ENCODE results near the gene COPA. TPM values are rescaled to one million over a fixed set of nuclear protein-coding genes. Genes with fewer than 3 reads are reported as not detected.

COPA gene
- total RNA-seq, 1 experiment from 2014 or later: 141 TPM

DNA sequence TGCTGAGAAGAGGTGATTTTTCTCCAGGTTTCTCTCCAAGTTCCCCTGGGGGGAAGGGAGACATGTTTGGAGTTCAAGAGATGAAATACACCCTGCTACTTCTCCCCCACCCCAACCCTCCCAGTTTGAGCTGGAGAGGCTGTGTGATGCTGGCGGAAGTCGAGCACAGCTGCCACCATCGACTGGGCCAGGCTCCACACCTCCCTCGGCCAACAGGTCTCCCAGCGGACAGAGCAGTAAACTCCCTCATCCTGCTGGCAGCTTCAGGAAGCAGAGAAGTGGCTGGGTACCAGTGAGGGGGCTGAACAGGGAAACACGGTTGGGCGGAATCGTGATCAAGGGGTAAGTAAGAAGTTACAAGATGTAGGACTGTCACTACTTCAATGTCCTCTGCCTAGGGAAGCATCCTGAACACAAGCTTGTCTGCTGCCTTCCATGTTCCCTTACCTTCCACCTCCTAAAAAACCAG, 17.2 kb upstream of the COPA start:
- Histone ChIP-seq H3K9me3 (ENCODE audit: low read length) (no peaks in the 10 kb centered on the region), H3K4me3 (ENCODE audit: low read length) (no peak overlapping the region), H3K4me2 (ENCODE audit: low read length) (no peak overlapping the region), H3K9me2 (replicated peaks; ENCODE audit: low read length) (no peaks in the 10 kb centered on the region), H3K27me3 (ENCODE audit: low read length) (no peaks in the 10 kb centered on the region), H3K27ac (ENCODE audit: low read length) (no peak overlapping the region), H3K79me2 (ENCODE audit: low read length) (no peaks in the 10 kb centered on the region), H3K4me1 (ENCODE audit: insufficient read depth, low read length) (no peaks in the 10 kb centered on the region), H3K9ac (ENCODE audit: low read length) (no peak overlapping the region), H2AFZ (ENCODE audit: low read length) (no peak overlapping the region), H4K20me1 (ENCODE audit: low read length) (no peaks in the 10 kb centered on the region), H3K36me3 (ENCODE audit: low read depth, low read length) (peaks cover 35% of the 10 kb centered on the region), H3F3A (ENCODE audit: low read length, unreplicated experiment) (no peaks in the 10 kb centered on the region)
- DNase-seq (no peak), ATAC-seq (no peak)
- intact Hi-C loops (cut with micrococcal nuclease): no loop called here
- ChIA-PET POLR2A (ENCODE audit: unreplicated experiment) (no interaction called here), CTCF (no interaction called here)
- BruUV-seq (replicated peaks): no TSS peak
- TF ChIP-seq, protein P1, sequence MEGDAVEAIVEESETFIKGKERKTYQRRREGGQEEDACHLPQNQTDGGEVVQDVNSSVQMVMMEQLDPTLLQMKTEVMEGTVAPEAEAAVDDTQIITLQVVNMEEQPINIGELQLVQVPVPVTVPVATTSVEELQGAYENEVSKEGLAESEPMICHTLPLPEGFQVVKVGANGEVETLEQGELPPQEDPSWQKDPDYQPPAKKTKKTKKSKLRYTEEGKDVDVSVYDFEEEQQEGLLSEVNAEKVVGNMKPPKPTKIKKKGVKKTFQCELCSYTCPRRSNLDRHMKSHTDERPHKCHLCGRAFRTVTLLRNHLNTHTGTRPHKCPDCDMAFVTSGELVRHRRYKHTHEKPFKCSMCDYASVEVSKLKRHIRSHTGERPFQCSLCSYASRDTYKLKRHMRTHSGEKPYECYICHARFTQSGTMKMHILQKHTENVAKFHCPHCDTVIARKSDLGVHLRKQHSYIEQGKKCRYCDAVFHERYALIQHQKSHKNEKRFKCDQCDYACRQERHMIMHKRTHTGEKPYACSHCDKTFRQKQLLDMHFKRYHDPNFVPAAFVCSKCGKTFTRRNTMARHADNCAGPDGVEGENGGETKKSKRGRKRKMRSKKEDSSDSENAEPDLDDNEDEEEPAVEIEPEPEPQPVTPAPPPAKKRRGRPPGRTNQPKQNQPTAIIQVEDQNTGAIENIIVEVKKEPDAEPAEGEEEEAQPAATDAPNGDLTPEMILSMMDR (conservative IDR thresholded peaks at IDR 0.05; ENCODE audit: low read depth, low read length): no peak
- TF ChIP-seq EZH2 (IDR thresholded peaks at IDR 0.05; ENCODE audit: low read length, unreplicated experiment): no peak
- no peak for TF ChIP-seq EZH2phosphoT487 (IDR thresholded peaks at IDR 0.05; ENCODE audit: borderline replicate concordance, low read length)

DNA sequence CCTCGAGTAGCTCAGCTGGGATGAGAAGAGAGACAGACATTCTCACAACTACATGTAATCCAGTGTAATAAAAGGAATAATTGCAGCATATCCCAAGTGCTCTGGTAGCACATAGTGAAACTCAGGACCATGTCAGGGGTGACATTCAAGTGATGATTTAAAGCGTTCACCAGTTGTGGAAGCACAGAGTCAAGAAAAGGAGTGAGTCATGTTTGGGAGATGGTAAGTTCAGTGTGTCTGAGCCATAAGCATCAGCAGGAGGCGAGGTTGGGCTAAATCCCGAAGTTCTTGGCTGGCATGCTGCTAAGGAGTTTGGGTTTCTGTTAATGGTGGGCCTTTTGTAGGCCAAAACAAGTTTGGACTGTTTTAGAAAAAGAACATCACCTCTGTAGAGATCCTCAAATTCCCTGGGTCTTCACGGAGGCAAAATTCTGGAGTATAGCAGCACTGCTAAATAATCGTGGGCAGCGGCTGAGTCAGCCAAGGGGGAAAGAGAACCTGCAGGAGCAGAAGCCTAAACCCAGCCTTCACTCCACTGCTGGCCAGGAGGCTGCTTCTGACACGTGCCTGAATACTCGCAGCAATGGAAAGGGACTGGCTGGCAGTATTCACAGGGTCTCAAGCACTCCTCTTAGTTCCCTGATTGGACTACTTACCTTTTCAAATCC, 16.6 kb upstream of the COPA start:
- H3K4me2 ChIP-seq (ENCODE audit: low read length): no peak overlapping the region
- no peaks in the 10 kb centered on the region for H3K27me3 ChIP-seq (ENCODE audit: low read length)
- H3K9ac ChIP-seq (ENCODE audit: low read length): no peak overlapping the region
- TF ChIP-seq, protein P1 (conservative IDR thresholded peaks at IDR 0.05; ENCODE audit: low read depth, low read length): no peak
- TF ChIP-seq EZH2 (IDR thresholded peaks at IDR 0.05; ENCODE audit: low read length, unreplicated experiment) (no peak), EZH2phosphoT487 (IDR thresholded peaks at IDR 0.05; ENCODE audit: borderline replicate concordance, low read length) (no peak)
- H2AFZ ChIP-seq (ENCODE audit: low read length): no peak overlapping the region
- H3K79me2 ChIP-seq (ENCODE audit: low read length): no peaks in the 10 kb centered on the region
- BruUV-seq (replicated peaks): no TSS peak
- CTCF ChIA-PET: no interaction called here
- no peaks in the 10 kb centered on the region for H3K4me1 ChIP-seq (ENCODE audit: insufficient read depth, low read length)
- no peak overlapping the region for H3K27ac ChIP-seq (ENCODE audit: low read length)
- intact Hi-C loops (cut with micrococcal nuclease): no loop called here
- no peak overlapping the region for H3K4me3 ChIP-seq (ENCODE audit: low read length)
- H3F3A ChIP-seq (ENCODE audit: low read length, unreplicated experiment): no peaks in the 10 kb centered on the region
- POLR2A ChIA-PET (ENCODE audit: unreplicated experiment): no interaction called here
- H3K9me3 ChIP-seq (ENCODE audit: low read length): no peaks in the 10 kb centered on the region
- ATAC-seq (no peak; the same call in 1 of the 2 replicates), DNase-seq (no peak)
- H3K36me3 ChIP-seq (ENCODE audit: low read depth, low read length): peaks cover 40% of the 10 kb centered on the region
- H3K9me2 ChIP-seq (replicated peaks; ENCODE audit: low read length): no peaks in the 10 kb centered on the region
- H4K20me1 ChIP-seq (ENCODE audit: low read length): no peaks in the 10 kb centered on the region

DNA sequence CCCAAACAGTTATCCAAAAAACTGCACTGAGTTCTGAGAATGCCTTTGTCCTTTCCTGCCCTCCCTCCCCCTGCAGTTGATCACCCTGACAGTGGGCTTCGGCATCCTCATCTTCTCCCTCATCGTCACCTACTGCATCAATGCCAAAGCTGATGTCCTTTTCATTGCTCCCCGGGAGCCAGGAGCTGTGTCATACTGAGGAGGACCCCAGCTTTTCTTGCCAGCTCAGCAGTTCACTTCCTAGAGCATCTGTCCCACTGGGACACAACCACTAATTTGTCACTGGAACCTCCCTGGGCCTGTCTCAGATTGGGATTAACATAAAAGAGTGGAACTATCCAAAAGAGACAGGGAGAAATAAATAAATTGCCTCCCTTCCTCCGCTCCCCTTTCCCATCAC, 15.0 kb upstream of the COPA start:
- no peaks in the 10 kb centered on the region for H3K9me2 ChIP-seq (replicated peaks; ENCODE audit: low read length)
- H3K27ac ChIP-seq (ENCODE audit: low read length): no peak overlapping the region
- H3K4me1 ChIP-seq (ENCODE audit: insufficient read depth, low read length): no peaks in the 10 kb centered on the region
- no TSS peak for BruUV-seq (replicated peaks)
- no peaks in the 10 kb centered on the region for H4K20me1 ChIP-seq (ENCODE audit: low read length)
- no peak for ATAC-seq
- H3K36me3 ChIP-seq (ENCODE audit: low read depth, low read length): peaks cover 53% of the 10 kb centered on the region
- no peak overlapping the region for H3K4me3 ChIP-seq (ENCODE audit: low read length)
- intact Hi-C loops (cut with micrococcal nuclease): no loop called here
- no peak for DNase-seq
- CTCF ChIA-PET: no interaction called here
- TF ChIP-seq, protein P1 (conservative IDR thresholded peaks at IDR 0.05; ENCODE audit: low read depth, low read length): no peak
- no peak for TF ChIP-seq EZH2phosphoT487 (IDR thresholded peaks at IDR 0.05; ENCODE audit: borderline replicate concordance, low read length)
- no peak for TF ChIP-seq EZH2 (IDR thresholded peaks at IDR 0.05; ENCODE audit: low read length, unreplicated experiment)
- H3K4me2 ChIP-seq (ENCODE audit: low read length): no peak overlapping the region
- H2AFZ ChIP-seq (ENCODE audit: low read length): no peak overlapping the region
- H3K79me2 ChIP-seq (ENCODE audit: low read length): no peaks in the 10 kb centered on the region
- no peaks in the 10 kb centered on the region for H3K9me3 ChIP-seq (ENCODE audit: low read length)
- no peak overlapping the region for H3K9ac ChIP-seq (ENCODE audit: low read length)
- H3K27me3 ChIP-seq (ENCODE audit: low read length): no peaks in the 10 kb centered on the region
- H3F3A ChIP-seq (ENCODE audit: low read length, unreplicated experiment): no peaks in the 10 kb centered on the region
- POLR2A ChIA-PET (ENCODE audit: unreplicated experiment): no interaction called here
